ENCODE measurements around the gene ZMAT3. TPM values are rescaled to one million over a fixed set of nuclear protein-coding genes. Genes with fewer than 3 reads are reported as not detected.

Gene ZMAT3
- total and polyA plus RNA-seq, 2 of the 8 experiments (the other 6 are each of a cell fraction or from before 2014, with no cell fraction given): 5.0 to 9.2 TPM

GRCh38 chr3:179071323-179072099 is at the start of gene ZMAT3 (continued):
- TF ChIP-seq CHD7 (IDR thresholded peaks at IDR 0.05; ENCODE audit: insufficient replicate concordance, low read length) (no peak), BCL11A (IDR thresholded peaks at IDR 0.05; ENCODE audit: low read depth in 2 of 2, low read length in 2 of 2) (no peak), ZNF274 (IDR thresholded peaks at IDR 0.05; ENCODE audit: borderline replicate concordance, extremely low read depth, low read length) (no peak), SUZ12 (IDR thresholded peaks at IDR 0.05; ENCODE audit: low read length) (no peak), SIRT6 (IDR thresholded peaks at IDR 0.05; ENCODE audit: low read length) (no peak), ASH2L (IDR thresholded peaks at IDR 0.05; ENCODE audit: low read length) (peak; percentile 64), CREB1 (IDR thresholded peaks at IDR 0.05) (no peak), SIX5 (IDR thresholded peaks at IDR 0.05; ENCODE audit: low read depth, low read length) (no peak), SIN3A (conservative IDR thresholded peaks at IDR 0.05 in 1 of 2, IDR thresholded peaks at IDR 0.05 in 1 of 2; ENCODE audit: low read depth in 1 of 2, low read length in 2 of 2) (peak; percentile 96 to 98; a peak in 3 of 4 replicates), MAFK (IDR thresholded peaks at IDR 0.05; ENCODE audit: low read depth, low read length) (no peak), YY1 (IDR thresholded peaks at IDR 0.05; ENCODE audit: low read depth, low read length) (no peak)
